AG04449 (cell line): ENCODE results near the gene RSAD1.

Experiments
- CTCF ChIA-PET: fragments of 350-600 bp; formaldehyde crosslinking; extraction: SDS; loops from one replicate; lab custom pipeline; 2021; ENCODE audit warnings: antibody characterized with exemption; lab: Yijun Ruan, JAX
- POLR2A ChIA-PET: fragments of 400-600, 350-600 bp; formaldehyde crosslinking; extraction: SDS; loops from one replicate; lab custom pipeline; 2020; ENCODE audit warnings: antibody characterized with exemption, inconsistent platforms; lab: Yijun Ruan, JAX
- DNase-seq: peaks from one replicate; pipeline ENCODE4 v3.0.0-alpha.2; 2010; ENCODE audit warnings: low read depth, low spot score
- H3K4me3 ChIP-seq: 2 replicates; pipeline ENCODE4 v1.5.1; 2011; ENCODE audit warnings: low read depth, mild to moderate bottlenecking, control low read depth, low read length
- TF ChIP-seq, protein P1 (sequence below): IDR thresholded peaks from one replicate; pipeline ENCODE4 v1.5.1; 2011; ENCODE audit warnings: mild to moderate bottlenecking, moderate library complexity, low read length, control low read depth, inconsistent platforms; ENCODE audit not compliant: insufficient read depth; ENCODE audit errors: missing control alignments

The RSAD1 gene

DNA sequence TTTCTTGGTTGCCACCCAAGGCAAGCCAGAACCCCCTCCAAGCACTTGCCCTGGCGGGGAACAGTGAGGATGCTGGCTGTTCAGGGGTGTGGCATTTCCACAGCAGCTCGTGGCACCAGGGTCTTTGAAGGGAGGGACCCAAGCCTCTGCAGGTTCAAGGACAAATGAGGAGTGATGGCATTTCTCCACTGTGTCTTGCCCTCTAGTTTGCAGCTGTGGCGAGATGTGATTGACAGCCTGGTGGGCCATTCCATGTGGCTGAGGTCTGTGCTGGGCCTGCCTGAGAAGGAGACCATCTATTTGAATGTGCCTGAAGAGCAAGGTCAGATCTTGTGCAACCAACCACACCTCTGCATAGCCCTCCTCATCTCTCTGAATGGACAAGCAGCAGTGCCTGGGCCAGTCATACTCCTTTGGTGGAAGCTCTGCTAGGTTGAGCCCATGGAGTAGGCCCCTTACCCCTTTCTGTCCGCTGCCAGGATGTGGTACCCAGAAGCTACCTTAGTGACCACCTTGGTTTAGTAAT lies 49.4 kb downstream of the RSAD1 start:
- POLR2A ChIA-PET = no interaction called here
- DNase-seq = no peak
- TF ChIP-seq, protein P1, sequence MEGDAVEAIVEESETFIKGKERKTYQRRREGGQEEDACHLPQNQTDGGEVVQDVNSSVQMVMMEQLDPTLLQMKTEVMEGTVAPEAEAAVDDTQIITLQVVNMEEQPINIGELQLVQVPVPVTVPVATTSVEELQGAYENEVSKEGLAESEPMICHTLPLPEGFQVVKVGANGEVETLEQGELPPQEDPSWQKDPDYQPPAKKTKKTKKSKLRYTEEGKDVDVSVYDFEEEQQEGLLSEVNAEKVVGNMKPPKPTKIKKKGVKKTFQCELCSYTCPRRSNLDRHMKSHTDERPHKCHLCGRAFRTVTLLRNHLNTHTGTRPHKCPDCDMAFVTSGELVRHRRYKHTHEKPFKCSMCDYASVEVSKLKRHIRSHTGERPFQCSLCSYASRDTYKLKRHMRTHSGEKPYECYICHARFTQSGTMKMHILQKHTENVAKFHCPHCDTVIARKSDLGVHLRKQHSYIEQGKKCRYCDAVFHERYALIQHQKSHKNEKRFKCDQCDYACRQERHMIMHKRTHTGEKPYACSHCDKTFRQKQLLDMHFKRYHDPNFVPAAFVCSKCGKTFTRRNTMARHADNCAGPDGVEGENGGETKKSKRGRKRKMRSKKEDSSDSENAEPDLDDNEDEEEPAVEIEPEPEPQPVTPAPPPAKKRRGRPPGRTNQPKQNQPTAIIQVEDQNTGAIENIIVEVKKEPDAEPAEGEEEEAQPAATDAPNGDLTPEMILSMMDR = no peak
- CTCF ChIA-PET = interaction anchor here (1.3 to 1.6 kb wide), 4 partner anchors 9 to 45 kb away, joined by 3 to 4 read pairs (median 3); partner anchors contain the start of gene SPATA20
- H3K4me3 ChIP-seq = no peak overlapping the region

DNA sequence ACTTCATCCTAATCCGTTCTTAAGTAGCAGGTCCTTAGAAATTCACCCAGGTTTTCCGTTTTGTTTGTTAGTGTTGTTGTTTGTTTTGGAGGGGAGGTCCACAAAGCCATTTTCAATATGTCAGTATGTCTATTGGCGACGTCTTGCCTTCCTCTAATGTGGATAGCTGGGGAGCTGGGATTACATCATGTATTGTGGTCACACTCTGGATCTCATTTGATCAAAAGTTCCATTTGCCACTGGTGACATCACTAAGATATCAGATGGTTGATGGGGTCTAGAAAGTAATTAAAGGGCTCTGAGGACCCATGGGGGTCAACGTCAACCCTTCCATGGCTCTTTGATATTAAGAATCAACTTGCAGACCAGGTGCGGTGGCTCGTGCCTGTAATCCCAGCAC lies 51.2 kb downstream of the RSAD1 start:
- H3K4me3 ChIP-seq = no peak overlapping the region
- TF ChIP-seq, protein P1 = no peak
- CTCF ChIA-PET = interaction anchor here (0.8 kb wide), 1 partner anchor 47 kb away, joined by 3 read pairs; no protein-coding TSS in a partner anchor
- DNase-seq = no peak
- POLR2A ChIA-PET = no interaction called here

DNA sequence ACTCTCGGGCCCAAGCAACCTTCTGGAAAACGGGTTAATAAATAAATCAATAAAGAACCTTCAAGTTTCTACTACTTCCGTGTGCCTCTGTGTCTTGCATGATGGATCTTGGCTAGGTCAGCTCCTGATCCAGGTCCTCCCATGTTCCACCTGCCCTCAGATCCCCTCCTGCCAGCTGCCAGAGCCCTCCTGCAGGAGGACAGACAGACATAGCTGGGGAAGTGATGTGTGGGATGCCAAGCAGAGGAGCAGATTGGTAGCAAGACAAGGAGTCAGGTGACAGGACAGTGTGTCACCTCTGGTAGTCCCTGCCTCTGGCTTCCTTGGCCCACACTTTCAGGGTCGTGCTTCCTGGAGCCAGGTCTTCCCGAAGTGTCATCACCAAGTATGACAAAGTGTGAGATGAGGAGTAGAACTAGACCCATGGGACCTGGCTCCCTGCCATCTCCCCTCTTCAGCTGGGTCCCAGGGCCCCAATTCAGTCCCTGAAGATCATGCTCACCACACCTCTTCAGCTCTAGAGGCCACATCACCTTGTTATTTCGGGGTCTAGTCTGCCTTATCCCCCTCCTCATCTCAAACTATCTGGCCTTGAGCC lies 52.9 kb downstream of the RSAD1 start:
- CTCF ChIA-PET = interaction anchor here (1.0 to 2.0 kb wide), 6 partner anchors 10 to 49 kb away, joined by 3 to 6 read pairs (median 4); partner anchors contain the start of gene SPATA20
- TF ChIP-seq, protein P1 = no peak
- no peak for DNase-seq
- H3K4me3 ChIP-seq = no peak overlapping the region
- POLR2A ChIA-PET = interaction anchor here (1.9 kb wide), 1 partner anchor 10 kb away, joined by 4 read pairs; no protein-coding TSS in a partner anchor

DNA sequence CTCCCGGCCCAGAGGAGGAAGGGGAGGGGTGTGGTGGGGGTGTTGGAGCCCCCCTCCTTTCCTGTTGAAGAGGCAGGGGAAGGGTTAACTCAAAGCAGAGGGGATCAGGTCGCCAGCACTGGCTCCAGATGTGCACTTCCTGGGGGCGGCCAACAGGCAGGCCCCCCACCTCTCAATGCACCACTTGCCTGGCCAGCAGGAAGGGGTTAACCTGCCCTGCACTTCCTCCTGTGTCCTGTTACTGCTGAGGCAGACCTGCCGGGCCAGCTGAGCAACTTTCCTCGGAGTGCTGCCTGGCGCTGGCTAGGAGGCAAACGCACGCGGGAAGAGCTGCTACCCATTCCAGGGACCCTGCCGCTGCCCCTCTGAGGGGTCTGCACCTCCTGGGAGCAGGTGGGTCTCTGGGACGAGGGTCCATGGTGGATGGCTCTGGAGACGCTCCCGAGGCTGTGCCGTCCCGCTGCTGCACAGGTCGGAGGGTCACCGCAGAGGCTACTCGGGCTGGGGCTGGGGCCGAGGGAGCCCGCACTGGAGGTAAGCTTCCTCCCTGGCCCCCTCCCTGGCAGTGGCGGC lies 53.9 kb downstream of the RSAD1 start, which contains the start of gene EPN3:
EPN3 (plus strand) TSS at position 284 of the 573 bp plus-strand sequence. CDS start 3,822 bp downstream, outside the sequence.
- no peak within 1 kb of the TSS for H3K4me3 ChIP-seq
- ChIA-PET POLR2A (interaction anchor here (1.9 kb wide), 1 partner anchor 9 kb away, joined by 4 read pairs; no protein-coding TSS in a partner anchor), CTCF (interaction anchor here (0.7 to 2.0 kb wide), 6 partner anchors 8 to 53 kb away, joined by 3 to 6 read pairs (median 4); no protein-coding TSS in a partner anchor)
- no peak for DNase-seq
- TF ChIP-seq, protein P1 = no peak

DNA sequence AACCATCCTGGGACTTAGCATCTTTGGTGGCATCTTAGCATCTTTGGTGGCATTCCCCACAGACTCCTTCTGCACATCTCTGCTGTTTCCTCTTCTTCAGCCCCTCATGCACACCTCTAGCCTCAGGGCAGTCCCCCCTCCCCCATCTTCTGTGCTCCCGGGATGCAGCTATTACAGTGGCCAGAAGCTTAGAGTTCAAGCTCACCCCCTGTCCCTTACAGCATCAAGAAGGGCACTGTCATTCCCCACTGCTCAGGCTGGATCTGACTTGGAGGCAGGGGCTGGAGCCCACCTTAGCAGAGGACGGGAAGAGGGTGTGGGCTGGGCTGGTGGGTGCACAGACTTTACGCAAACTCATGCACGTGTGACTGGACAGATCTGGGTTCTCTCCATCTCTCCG lies 54.5 kb downstream of the RSAD1 start:
- CTCF ChIA-PET = interaction anchor here (0.8 to 2.0 kb wide), 5 partner anchors 8 to 161 kb away, joined by 3 to 6 read pairs (median 3); no protein-coding TSS in a partner anchor
- no peak for DNase-seq
- H3K4me3 ChIP-seq = no peak overlapping the region
- POLR2A ChIA-PET = interaction anchor here (1.9 kb wide), 1 partner anchor 9 kb away, joined by 4 read pairs; no protein-coding TSS in a partner anchor
- TF ChIP-seq, protein P1 = no peak
